Measurements from ENCODE around the gene ATP12A.

The ATP12A gene

GRCh38 chr13:24638096-24638495 is 42.1 kb upstream of the ATP12A start:
- Histone ChIP-seq H3K4me3 (replicated peaks; ENCODE audit: low read depth, low read length) (no peak overlapping the region), H3K36me3 (ENCODE audit: control insufficient read depth, insufficient read depth, low read length) (no peaks in the 10 kb centered on the region), H3K27me3 (replicated peaks; ENCODE audit: control insufficient read depth, insufficient read depth, low read length) (no peaks in the 10 kb centered on the region; the same call in 1 of the 2 replicates)
- TF ChIP-seq CTCF (IDR thresholded peaks at IDR 0.05; ENCODE audit: insufficient read depth, low read length, poor library complexity, severe bottlenecking): no peak
- no peak for DNase-seq (ENCODE audit: extremely low read depth, insufficient read length)

GRCh38 chr13:24640752-24641151 is 39.5 kb upstream of the ATP12A start:
- H3K4me3 ChIP-seq (replicated peaks; ENCODE audit: low read depth, low read length): no peak overlapping the region
- no peak for DNase-seq (ENCODE audit: extremely low read depth, insufficient read length)

GRCh38 chr13:24642219-24642618 is 38.0 kb upstream of the ATP12A start:
- Histone ChIP-seq H3K27me3 (replicated peaks; ENCODE audit: control insufficient read depth, insufficient read depth, low read length) (no peaks in the 10 kb centered on the region; the same call in 1 of the 2 replicates), H3K4me3 (replicated peaks; ENCODE audit: low read depth, low read length) (no peak overlapping the region), H3K36me3 (ENCODE audit: control insufficient read depth, insufficient read depth, low read length) (no peaks in the 10 kb centered on the region)
- DNase-seq (ENCODE audit: extremely low read depth, insufficient read length): no peak
- no peak for TF ChIP-seq CTCF (IDR thresholded peaks at IDR 0.05; ENCODE audit: insufficient read depth, low read length, poor library complexity, severe bottlenecking)

More at GRCh38 chr13:24640752-24641151, 39.5 kb upstream of the ATP12A start:
- Histone ChIP-seq H3K27me3 (replicated peaks; ENCODE audit: control insufficient read depth, insufficient read depth, low read length) (no peaks in the 10 kb centered on the region; the same call in 1 of the 2 replicates), H3K36me3 (ENCODE audit: control insufficient read depth, insufficient read depth, low read length) (no peaks in the 10 kb centered on the region)
- no peak for TF ChIP-seq CTCF (IDR thresholded peaks at IDR 0.05; ENCODE audit: insufficient read depth, low read length, poor library complexity, severe bottlenecking)

- DNase-seq (ENCODE audit: extremely low read depth, insufficient read length): no peak
- no peak for TF ChIP-seq CTCF (IDR thresholded peaks at IDR 0.05; ENCODE audit: insufficient read depth, low read length, poor library complexity, severe bottlenecking)
- Histone ChIP-seq H3K27me3 (replicated peaks; ENCODE audit: control insufficient read depth, insufficient read depth, low read length) (no peaks in the 10 kb centered on the region; the same call in 1 of the 2 replicates), H3K36me3 (ENCODE audit: control insufficient read depth, insufficient read depth, low read length) (no peaks in the 10 kb centered on the region), H3K4me3 (replicated peaks; ENCODE audit: low read depth, low read length) (no peak overlapping the region)
Measured at GRCh38 chr13:24644036-24644435, 36.2 kb upstream of the ATP12A start.

GRCh38 chr13:24648271-24648670 is 31.9 kb upstream of the ATP12A start:
- TF ChIP-seq CTCF (IDR thresholded peaks at IDR 0.05; ENCODE audit: insufficient read depth, low read length, poor library complexity, severe bottlenecking): no peak
- H3K27me3 ChIP-seq (replicated peaks; ENCODE audit: control insufficient read depth, insufficient read depth, low read length): no peaks in the 10 kb centered on the region
- DNase-seq (ENCODE audit: extremely low read depth, insufficient read length): no peak
- no peaks in the 10 kb centered on the region for H3K36me3 ChIP-seq (ENCODE audit: control insufficient read depth, insufficient read depth, low read length)
- no peak overlapping the region for H3K4me3 ChIP-seq (replicated peaks; ENCODE audit: low read depth, low read length)
